Peyer's patch (tissue), 4 donors: Measurements from ENCODE around the gene SH3BGRL3. TPM values are rescaled to one million over a fixed set of nuclear protein-coding genes. Genes with fewer than 3 reads are reported as not detected.

Source experiments
- DNase-seq, 3 donors: peaks; one replicate each; pipeline ENCODE4 v3.0.0-alpha.2; 2017 to 2019
- H3K27ac ChIP-seq, 4 donors: fragments of 200-600 bp; sonication (generic); one replicate each; pipeline ENCODE4 v1.5.1; 2016 to 2019
- H3K27me3 ChIP-seq, 2 donors: fragments of 200-600 bp; sonication (generic); one replicate each; pipeline ENCODE4 v1.5.1; 2019
- H3K36me3 ChIP-seq, 3 donors: fragments of 200-600 bp; sonication (generic); one replicate each; pipeline ENCODE4 v1.5.1; 2016 to 2019
- H3K4me1 ChIP-seq, 4 donors: fragments of 200-600 bp; sonication (generic); one replicate each; pipeline ENCODE4 v1.5.1; 2016 to 2019
- H3K4me3 ChIP-seq, 4 donors: fragments of 200-600 bp; sonication (generic); 1 replicate in 3 of 4; 2 replicates in 1 of 4; pipeline ENCODE4 v1.5.1; 2016 to 2019; ENCODE audit warnings: mild to moderate bottlenecking in 1 of 4
- H3K9me3 ChIP-seq, 4 donors: fragments of 200-600 bp; sonication (generic); one replicate each; pipeline ENCODE4 v1.5.1; 2016 to 2019; ENCODE audit warnings: mild to moderate bottlenecking in 1 of 4
- POLR2A ChIP-seq, 2 donors: fragments of 450-650 bp; IDR thresholded peaks; one replicate each; pipeline ENCODE4 v1.5.1; 2017; ENCODE audit warnings: antibody characterized with exemption in 2 of 2, mild to moderate bottlenecking in 2 of 2, moderate library complexity in 2 of 2
- total RNA-seq, 4 donors: library from RNA; depleted of rRNA; stranded (reverse); fragments of >200 nt; gene quantifications; one replicate each; pipeline ENCODE4 v1.1.0, GENCODE V29; 2016
- TF ChIP-seq, protein P1 (sequence below), 6 experiments: fragments of 450-650 bp in 4 of 6; fragments of 200-600 bp in 2 of 6; sonication (generic) in 1 of 6; IDR thresholded peaks; one replicate each; pipeline ENCODE4 v1.5.1; 2017 to 2019; ENCODE audit warnings: antibody characterized with exemption in 6 of 6, mild to moderate bottlenecking in 3 of 6, moderate library complexity in 1 of 6

The SH3BGRL3 gene
- total RNA-seq, 4 donors from 2014 or later = 62.7 to 91.8 (median 89.6) TPM

- Histone ChIP-seq H3K27me3 (no peaks in the 10 kb centered on the region), H3K4me1 (peaks cover 0 to 26% (median 14%) of the 10 kb centered on the region in 4 donors), H3K27ac (no peak overlapping the region), H3K4me3 (no peak overlapping the region), H3K36me3 (no peaks in the 10 kb centered on the region), H3K9me3 (no peaks in the 10 kb centered on the region)
- no peak for DNase-seq
- TF ChIP-seq, protein P1, sequence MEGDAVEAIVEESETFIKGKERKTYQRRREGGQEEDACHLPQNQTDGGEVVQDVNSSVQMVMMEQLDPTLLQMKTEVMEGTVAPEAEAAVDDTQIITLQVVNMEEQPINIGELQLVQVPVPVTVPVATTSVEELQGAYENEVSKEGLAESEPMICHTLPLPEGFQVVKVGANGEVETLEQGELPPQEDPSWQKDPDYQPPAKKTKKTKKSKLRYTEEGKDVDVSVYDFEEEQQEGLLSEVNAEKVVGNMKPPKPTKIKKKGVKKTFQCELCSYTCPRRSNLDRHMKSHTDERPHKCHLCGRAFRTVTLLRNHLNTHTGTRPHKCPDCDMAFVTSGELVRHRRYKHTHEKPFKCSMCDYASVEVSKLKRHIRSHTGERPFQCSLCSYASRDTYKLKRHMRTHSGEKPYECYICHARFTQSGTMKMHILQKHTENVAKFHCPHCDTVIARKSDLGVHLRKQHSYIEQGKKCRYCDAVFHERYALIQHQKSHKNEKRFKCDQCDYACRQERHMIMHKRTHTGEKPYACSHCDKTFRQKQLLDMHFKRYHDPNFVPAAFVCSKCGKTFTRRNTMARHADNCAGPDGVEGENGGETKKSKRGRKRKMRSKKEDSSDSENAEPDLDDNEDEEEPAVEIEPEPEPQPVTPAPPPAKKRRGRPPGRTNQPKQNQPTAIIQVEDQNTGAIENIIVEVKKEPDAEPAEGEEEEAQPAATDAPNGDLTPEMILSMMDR (IDR thresholded peaks at IDR 0.05) = no peak
- no peak for TF ChIP-seq POLR2A (IDR thresholded peaks at IDR 0.05)
Measured at GRCh38 chr1:26295194-26296138, 15.6 kb downstream of the SH3BGRL3 start.

- Histone ChIP-seq H3K9me3 (no peaks in the 10 kb centered on the region), H3K36me3 (no peaks in the 10 kb centered on the region), H3K4me3 (no peak overlapping the region), H3K27me3 (no peaks in the 10 kb centered on the region), H3K27ac (no peak overlapping the region), H3K4me1 (peaks cover 0 to 16% (median 6%) of the 10 kb centered on the region in 4 donors)
- DNase-seq = no peak
- TF ChIP-seq POLR2A (IDR thresholded peaks at IDR 0.05) = no peak
- TF ChIP-seq, protein P1 (IDR thresholded peaks at IDR 0.05) = no peak
Measured at GRCh38 chr1:26296340-26297056, 16.6 kb downstream of the SH3BGRL3 start.

DNA sequence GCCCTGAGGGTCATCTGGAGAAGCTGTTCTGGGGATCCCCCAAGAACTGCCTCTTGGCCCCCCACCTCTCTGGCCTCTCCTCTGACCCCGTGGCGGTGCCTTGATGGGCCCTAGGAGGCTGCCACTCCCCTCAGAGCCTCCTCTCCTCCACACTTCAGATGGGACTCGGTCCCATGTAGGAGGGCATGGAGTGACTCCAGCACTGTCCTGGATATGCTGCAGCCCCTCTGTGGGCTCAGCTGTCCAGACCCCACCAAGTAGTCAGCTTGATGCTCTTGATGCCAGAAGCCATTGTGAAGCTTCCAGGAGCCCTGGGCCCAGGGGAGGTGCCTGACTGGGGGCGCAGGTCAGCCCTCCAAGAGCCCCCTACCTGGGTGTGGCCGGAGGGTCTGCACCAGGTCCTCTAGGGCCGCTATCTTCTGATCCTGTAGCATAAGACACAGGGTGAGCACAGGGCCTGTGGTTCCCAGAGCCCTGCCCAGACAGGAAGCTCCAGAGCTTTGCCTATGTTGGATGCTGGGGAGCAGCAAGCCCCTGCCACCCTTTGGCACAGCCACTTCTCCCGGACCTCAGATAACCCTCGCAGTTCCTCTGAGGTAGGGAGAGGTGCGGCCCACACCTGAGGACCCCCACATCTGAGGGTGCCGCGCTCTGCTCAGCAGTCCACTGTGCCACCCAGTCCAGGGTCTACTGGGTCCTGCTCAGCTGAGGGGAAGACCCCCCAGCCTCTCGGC is 17.3 kb downstream of the SH3BGRL3 start:
- Histone ChIP-seq H3K4me1 (peaks cover 0 to 9% (median under 1%) of the 10 kb centered on the region in 4 donors), H3K4me3 (no peak overlapping the region), H3K27ac (no peak overlapping the region), H3K9me3 (no peaks in the 10 kb centered on the region), H3K27me3 (no peaks in the 10 kb centered on the region), H3K36me3 (no peaks in the 10 kb centered on the region)
- TF ChIP-seq, protein P1 (IDR thresholded peaks at IDR 0.05) = no peak
- no peak for TF ChIP-seq POLR2A (IDR thresholded peaks at IDR 0.05)
- no peak for DNase-seq

- no peak overlapping the region for H3K4me3 ChIP-seq
- H3K27me3 ChIP-seq = no peaks in the 10 kb centered on the region
- TF ChIP-seq POLR2A (IDR thresholded peaks at IDR 0.05) = no peak
- peaks cover 0 to 3% (median 0%) of the 10 kb centered on the region in 4 donors for H3K4me1 ChIP-seq
- no peaks in the 10 kb centered on the region for H3K36me3 ChIP-seq
- DNase-seq = peak in 1 of 3 donors; percentile 38
- H3K9me3 ChIP-seq = no peaks in the 10 kb centered on the region
- H3K27ac ChIP-seq = no peak overlapping the region
Measured at GRCh38 chr1:26297791-26298124, 17.9 kb downstream of the SH3BGRL3 start.

DNA sequence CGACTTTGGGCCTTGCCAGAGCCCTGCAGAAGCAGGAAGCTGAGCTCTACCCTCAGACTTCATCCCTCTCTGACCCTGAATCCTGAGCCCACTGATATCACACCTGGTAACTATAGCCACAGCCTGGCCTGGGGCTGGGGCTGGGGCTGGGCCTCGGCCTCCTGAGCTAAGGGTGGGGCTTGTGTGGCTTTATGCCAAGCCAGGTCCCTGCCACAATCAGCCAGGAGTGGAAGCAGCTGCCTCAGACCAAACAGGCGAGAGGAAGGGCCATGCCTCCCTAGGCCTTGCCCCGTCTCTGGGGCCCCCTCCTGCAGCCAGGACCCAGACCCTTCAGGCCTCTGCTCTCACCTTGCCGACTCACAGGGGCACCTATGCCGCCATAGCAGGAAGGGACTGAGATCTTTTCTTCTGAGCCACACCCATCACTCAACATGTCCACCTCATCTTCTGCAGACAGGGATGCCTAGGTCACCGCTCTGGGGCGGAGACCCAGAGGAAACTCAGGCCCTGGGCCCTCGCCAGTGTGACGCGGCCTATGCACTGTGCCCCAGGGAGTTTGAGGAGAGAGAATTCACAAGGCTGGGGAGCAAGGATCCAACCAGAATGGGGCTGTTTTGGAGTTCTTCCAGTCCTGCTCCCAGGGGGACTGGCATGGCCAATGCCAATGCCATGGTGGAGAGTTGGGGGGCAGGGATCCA is 20.8 kb downstream of the SH3BGRL3 start:
- TF ChIP-seq, protein P1 (IDR thresholded peaks at IDR 0.05) = no peak
- no peak for TF ChIP-seq POLR2A (IDR thresholded peaks at IDR 0.05)
- Histone ChIP-seq H3K4me1 (peaks cover 0 to 5% (median under 1%) of the 10 kb centered on the region in 4 donors), H3K36me3 (no peaks in the 10 kb centered on the region), H3K27me3 (no peaks in the 10 kb centered on the region), H3K9me3 (no peaks in the 10 kb centered on the region), H3K4me3 (no peak overlapping the region), H3K27ac (no peak overlapping the region)
- peak in 1 of 3 donors; percentile 37 for DNase-seq
